Breast epithelium (tissue), 4 donors: ENCODE results near the gene FBXW8. TPM values are rescaled to one million over a fixed set of nuclear protein-coding genes. Genes with fewer than 3 reads are reported as not detected.

ENCODE experiments used
- DNase-seq, 2 donors: peaks; one replicate each; pipeline ENCODE4 v3.0.0-alpha.2; 2019; ENCODE audit warnings: low spot score in 2 of 2
- H3K27ac ChIP-seq, 2 donors: fragments of 200-600 bp; sonication (generic) in 1 of 2; one replicate each; pipeline ENCODE4 v1.5.1; 2016 to 2019; ENCODE audit warnings: mild to moderate bottlenecking in 1 of 2
- H3K27me3 ChIP-seq, 2 donors: fragments of 200-600 bp; sonication (generic) in 1 of 2; one replicate each; pipeline versions ENCODE4 v1.5.1 to v1.6.0; 2017 to 2019; ENCODE audit warnings: control low read depth in 1 of 2, mild to moderate bottlenecking in 1 of 2
- H3K36me3 ChIP-seq: fragments of 200-600 bp; one replicate; pipeline ENCODE4 v1.5.1; 2019
- H3K4me1 ChIP-seq, 2 donors: fragments of 200-600 bp; sonication (generic); one replicate each; pipeline ENCODE4 v1.5.1; 2016 to 2019; ENCODE audit warnings: control low read depth in 1 of 2
- H3K4me3 ChIP-seq, 3 donors: fragments of 200-600 bp; sonication (generic); 1 replicate in 2 of 3; 2 replicates in 1 of 3; pipeline ENCODE4 v1.5.1; 2016 to 2019; ENCODE audit warnings: mild to moderate bottlenecking in 3 of 3, moderate library complexity in 2 of 3
- H3K9me3 ChIP-seq, 2 donors: fragments of 200-600 bp; sonication (generic) in 1 of 2; one replicate each; pipeline ENCODE4 v1.5.1; 2016 to 2019; ENCODE audit warnings: control low read depth in 1 of 2
- CTCF ChIP-seq, 3 donors: fragments of 450-650 bp; IDR thresholded peaks; one replicate each; pipeline ENCODE4 v1.5.1; 2016 to 2017; ENCODE audit warnings: antibody characterized with exemption in 3 of 3, mild to moderate bottlenecking in 3 of 3, moderate library complexity in 3 of 3
- POLR2A ChIP-seq: fragments of 450-650 bp; IDR thresholded peaks from one replicate; pipeline ENCODE4 v1.6.1; 2016; ENCODE audit warnings: antibody characterized with exemption, mild to moderate bottlenecking, moderate library complexity
- POLR2AphosphoS5 ChIP-seq, 3 donors: sonication (generic); formaldehyde crosslinking; IDR thresholded peaks; one replicate each; pipeline ENCODE4 v1.6.1; 2017; ENCODE audit warnings: antibody characterized with exemption in 3 of 3
- intact Hi-C: fragments of 100-400 bp; cut with DNase I; formaldehyde crosslinking; loops from one replicate; pipeline ENCODE4 v1.15.1; 2023; ENCODE audit warnings: low total_unique reads
- total RNA-seq, 3 donors: library from RNA; depleted of rRNA; stranded (reverse); fragments of >200 nt; gene quantifications; one replicate each; pipeline ENCODE4 v1.1.0, GENCODE V29; 2016

Gene FBXW8
- total RNA-seq, 3 donors from 2014 or later, result 14.9 to 22.3 (median 16.4) TPM

- DNase-seq, result no peak
- Histone ChIP-seq H3K9me3 (no peaks in the 10 kb centered on the region), H3K36me3 (no peaks in the 10 kb centered on the region), H3K4me3 (no peak overlapping the region), H3K4me1 (no peaks in the 10 kb centered on the region), H3K27me3 (no peaks in the 10 kb centered on the region), H3K27ac (no peak overlapping the region)
- TF ChIP-seq CTCF (IDR thresholded peaks at IDR 0.05) (no peak), POLR2A (no peak), POLR2AphosphoS5 (IDR thresholded peaks at IDR 0.05) (no peak)
- intact Hi-C loops, result no loop called here
These were observed 7.7 kb downstream of the FBXW8 start for GRCh38 chr12:116918464-116918863.

GRCh38 chr12:116919247-116919661 lies 8.5 kb downstream of the FBXW8 start:
- TF ChIP-seq POLR2AphosphoS5 (IDR thresholded peaks at IDR 0.05), result no peak
- TF ChIP-seq CTCF (IDR thresholded peaks at IDR 0.05), result no peak
- TF ChIP-seq POLR2A, result no peak
- Histone ChIP-seq H3K4me3 (no peak overlapping the region), H3K4me1 (peaks cover 0 to 1% of the 10 kb centered on the region in 2 donors), H3K36me3 (no peaks in the 10 kb centered on the region), H3K27me3 (no peaks in the 10 kb centered on the region), H3K27ac (no peak overlapping the region), H3K9me3 (no peaks in the 10 kb centered on the region)
- DNase-seq, result no peak
- intact Hi-C loops, result no loop called here

- H3K27ac ChIP-seq, result no peak overlapping the region
- no peak overlapping the region for H3K4me3 ChIP-seq
- H3K36me3 ChIP-seq, result no peaks in the 10 kb centered on the region
- H3K4me1 ChIP-seq, result peaks cover 0 to 7% of the 10 kb centered on the region in 2 donors
- TF ChIP-seq CTCF (IDR thresholded peaks at IDR 0.05), result no peak
- intact Hi-C loops, result no loop called here
- H3K27me3 ChIP-seq, result no peaks in the 10 kb centered on the region
- DNase-seq, result no peak
- no peaks in the 10 kb centered on the region for H3K9me3 ChIP-seq
These were observed 9.1 kb downstream of the FBXW8 start for GRCh38 chr12:116919706-116920485.

- TF ChIP-seq POLR2AphosphoS5 (IDR thresholded peaks at IDR 0.05), result no peak
- no peak for TF ChIP-seq POLR2A
- TF ChIP-seq CTCF (IDR thresholded peaks at IDR 0.05), result no peak
- Histone ChIP-seq H3K9me3 (no peaks in the 10 kb centered on the region), H3K4me1 (peaks cover 0 to 7% of the 10 kb centered on the region in 2 donors), H3K36me3 (no peaks in the 10 kb centered on the region), H3K27ac (no peak overlapping the region), H3K4me3 (no peak overlapping the region), H3K27me3 (no peaks in the 10 kb centered on the region)
- intact Hi-C loops, result no loop called here
- no peak for DNase-seq
These were observed 10.2 kb downstream of the FBXW8 start for GRCh38 chr12:116920939-116921338.

- H3K4me3 ChIP-seq, result no peak overlapping the region
- no peak for DNase-seq
- H3K27ac ChIP-seq, result no peak overlapping the region
- no peaks in the 10 kb centered on the region for H3K9me3 ChIP-seq
- intact Hi-C loops, result no loop called here
- H3K36me3 ChIP-seq, result no peaks in the 10 kb centered on the region
- no peaks in the 10 kb centered on the region for H3K27me3 ChIP-seq
- H3K4me1 ChIP-seq, result peaks cover 0 to 7% of the 10 kb centered on the region in 2 donors
- TF ChIP-seq POLR2AphosphoS5 (IDR thresholded peaks at IDR 0.05) (no peak), CTCF (IDR thresholded peaks at IDR 0.05) (no peak), POLR2A (no peak)
These were observed 11.6 kb downstream of the FBXW8 start for GRCh38 chr12:116922194-116922897.
